Measurements from ENCODE around the gene RGL2.

The RGL2 gene

GRCh38 chr6:33316603-33317418 lies 18.1 kb upstream of the RGL2 start:
- DNase-seq = peak; percentile 55

- no peak for DNase-seq
Observed at GRCh38 chr6:33315793-33316602, 17.3 kb upstream of the RGL2 start.

GRCh38 chr6:33314943-33315792 lies 16.4 kb upstream of the RGL2 start:
- DNase-seq = no peak

- peak; percentile 76 for DNase-seq
Observed at GRCh38 chr6:33314515-33314942, 15.8 kb upstream of the RGL2 start.

GRCh38 chr6:33313709-33314514 lies 15.2 kb upstream of the RGL2 start, which contains the start of gene TAPBP:
Gene TAPBP (minus strand): TSS chr6:33314078. CDS start chr6:33314041, 37 bp downstream.
- peak; percentile 74 for DNase-seq

- DNase-seq = no peak
Observed at GRCh38 chr6:33313105-33313708, 14.5 kb upstream of the RGL2 start.

GRCh38 chr6:33312361-33313104 lies 13.8 kb upstream of the RGL2 start:
- peak; percentile 74 for DNase-seq

GRCh38 chr6:33306356-33306755 lies 7.6 kb upstream of the RGL2 start:
- no peak for DNase-seq

- no peak for DNase-seq
Observed at GRCh38 chr6:33305052-33305451, 6.3 kb upstream of the RGL2 start.

- DNase-seq = no peak
Observed at GRCh38 chr6:33304216-33304615, 5.5 kb upstream of the RGL2 start.

GRCh38 chr6:33301877-33302276 lies 3.1 kb upstream of the RGL2 start:
- DNase-seq = no peak

- DNase-seq = peak; percentile 94
Observed at GRCh38 chr6:33299237-33299944, 649 bp upstream of the RGL2 start.

- DNase-seq = peak; percentile 89
Observed at GRCh38 chr6:33297956-33298772, 578 bp downstream of the RGL2 start.

GRCh38 chr6:33297406-33297955 lies 1.3 kb downstream of the RGL2 start:
- DNase-seq = no peak

GRCh38 chr6:33296797-33297405 lies 1.8 kb downstream of the RGL2 start:
- DNase-seq = no peak

GRCh38 chr6:33295621-33296369 lies 2.9 kb downstream of the RGL2 start:
- no peak for DNase-seq

GRCh38 chr6:33294086-33294823 lies 4.5 kb downstream of the RGL2 start:
- no peak for DNase-seq

All from left hindlimb (tissue), 1 donor.